Measurements from ENCODE around the gene LPP.

- TF ChIP-seq CTCF (conservative IDR thresholded peaks at IDR 0.05; ENCODE audit: low read depth, low read length) (no peak), EZH2phosphoT487 (IDR thresholded peaks at IDR 0.05; ENCODE audit: borderline replicate concordance, low read length) (no peak)
These were observed 632.5 kb downstream of the LPP start for GRCh38 chr3:188786424-188786823.

All from PC-3 (cell line).